Calu3 (cell line): Measurements from ENCODE around the gene KCNAB1. TPM values are rescaled to one million over a fixed set of nuclear protein-coding genes. Genes with fewer than 3 reads are reported as not detected.

Source experiments
- BruUV-seq: library from RNA; stranded (reverse); fragments of 400-500 nt; replicated peaks from 2 replicates; lab custom pipeline; 2021; lab: Mats Ljungman, UMichigan
- CTCF ChIA-PET: fragments of 300-600 bp; sonication (Branson Sonifier 250); formaldehyde crosslinking; loops from one replicate; lab custom pipeline; 2022; ENCODE audit warnings: antibody characterized with exemption; lab: Charles Lee
- DNase-seq: peaks from one replicate; pipeline ENCODE4 v3.0.0; 2022
- H3K27ac Mint-ChIP-seq: one replicate; pipeline ENCODE4 v1.8.0; 2022; ENCODE audit warnings: mixed read lengths; ENCODE audit not compliant: unreplicated experiment
- H3K27me3 Mint-ChIP-seq: one replicate; pipeline ENCODE4 v1.8.0; 2022; ENCODE audit warnings: mixed read lengths; ENCODE audit not compliant: unreplicated experiment
- H3K36me3 Mint-ChIP-seq: one replicate; pipeline ENCODE4 v1.8.0; 2022; ENCODE audit warnings: mild to moderate bottlenecking, moderate library complexity, mixed read lengths; ENCODE audit not compliant: insufficient read depth, unreplicated experiment
- H3K4me1 Mint-ChIP-seq: one replicate; pipeline ENCODE4 v1.8.0; 2022; ENCODE audit warnings: mild to moderate bottlenecking, low read depth, mixed read lengths; ENCODE audit not compliant: unreplicated experiment
- H3K4me3 Mint-ChIP-seq: one replicate; pipeline ENCODE4 v1.8.0; 2022; ENCODE audit warnings: mild to moderate bottlenecking, low read depth, moderate library complexity, mixed read lengths; ENCODE audit not compliant: unreplicated experiment
- H3K9me3 Mint-ChIP-seq: one replicate; pipeline ENCODE4 v1.8.0; 2022; ENCODE audit warnings: low read depth, mixed read lengths; ENCODE audit not compliant: unreplicated experiment
- CTCF ChIP-seq: fragments of 200-600 bp; IDR thresholded peaks from one replicate; pipeline ENCODE4 v1.8.0; 2022; ENCODE audit warnings: antibody characterized with exemption; ENCODE audit not compliant: unreplicated experiment
- intact Hi-C: fragments of 100-400 bp; cut with micrococcal nuclease; formaldehyde crosslinking; loops from one replicate; pipeline ENCODE4 v1.10.0; 2022; ENCODE audit not compliant: unreplicated experiment
- total RNA-seq: library from RNA; stranded (reverse); gene quantifications from 2 replicates; pipeline ENCODE4 v1.2.3, GENCODE V29; 2022

KCNAB1 gene
- total RNA-seq, 1 experiment from 2014 or later, result 1.6 TPM

GRCh38 chr3:156183396-156183795, 63.0 kb downstream of the KCNAB1 start:
- DNase-seq, result no peak
- peaks cover 75% of the 10 kb centered on the region for H3K27me3 Mint-ChIP-seq
- H3K4me1 Mint-ChIP-seq, result peaks cover 7% of the 10 kb centered on the region
- no TSS peak for BruUV-seq
- H3K4me3 Mint-ChIP-seq, result no peak overlapping the region
- TF ChIP-seq CTCF, result no peak
- H3K27ac Mint-ChIP-seq, result no peak overlapping the region
- peaks cover 5% of the 10 kb centered on the region for H3K9me3 Mint-ChIP-seq
- CTCF ChIA-PET, result no interaction called here
- no peaks in the 10 kb centered on the region for H3K36me3 Mint-ChIP-seq
- intact Hi-C loops, result no loop called here

GRCh38 chr3:156184156-156184555, 63.8 kb downstream of the KCNAB1 start:
- intact Hi-C loops, result no loop called here
- Mint-ChIP-seq H3K27me3 (peaks cover 75% of the 10 kb centered on the region), H3K4me3 (no peak overlapping the region), H3K4me1 (peaks cover 7% of the 10 kb centered on the region), H3K9me3 (peaks cover 5% of the 10 kb centered on the region), H3K27ac (no peak overlapping the region), H3K36me3 (no peaks in the 10 kb centered on the region)
- DNase-seq, result no peak
- no peak for TF ChIP-seq CTCF
- no TSS peak for BruUV-seq
- CTCF ChIA-PET, result interaction anchor here (0.6 kb wide), 1 partner anchor 85 kb away, joined by 4 read pairs; no protein-coding TSS in a partner anchor

GRCh38 chr3:156187146-156187769, 66.9 kb downstream of the KCNAB1 start:
- BruUV-seq, result no TSS peak
- no peak for TF ChIP-seq CTCF
- H3K36me3 Mint-ChIP-seq, result no peaks in the 10 kb centered on the region
- no peak overlapping the region for H3K27ac Mint-ChIP-seq
- no peak overlapping the region for H3K4me3 Mint-ChIP-seq
- no peaks in the 10 kb centered on the region for H3K4me1 Mint-ChIP-seq
- H3K9me3 Mint-ChIP-seq, result no peaks in the 10 kb centered on the region
- CTCF ChIA-PET, result no interaction called here
- no peak for DNase-seq
- H3K27me3 Mint-ChIP-seq, result peaks cover 67% of the 10 kb centered on the region
- intact Hi-C loops, result no loop called here

GRCh38 chr3:156188757-156189156, 68.4 kb downstream of the KCNAB1 start:
- H3K27ac Mint-ChIP-seq, result no peak overlapping the region
- no peak overlapping the region for H3K4me3 Mint-ChIP-seq
- DNase-seq, result no peak
- intact Hi-C loops, result no loop called here
- no peaks in the 10 kb centered on the region for H3K4me1 Mint-ChIP-seq
- peaks cover 53% of the 10 kb centered on the region for H3K27me3 Mint-ChIP-seq
- no TSS peak for BruUV-seq
- TF ChIP-seq CTCF, result no peak
- CTCF ChIA-PET, result no interaction called here
- H3K9me3 Mint-ChIP-seq, result no peaks in the 10 kb centered on the region
- H3K36me3 Mint-ChIP-seq, result no peaks in the 10 kb centered on the region
